HepG2 (cell line): ENCODE data around the gene CCDC136.

ENCODE experiments used
- CBX1 ChIP-seq: IDR thresholded peaks from one replicate; pipeline ENCODE4 v1.6.1; 2016; ENCODE audit warnings: antibody characterized with exemption, low read depth
- KIAA2018 ChIP-seq: sonication (generic); formaldehyde crosslinking; IDR thresholded peaks from 2 replicates; pipeline ENCODE4 v1.5.0; 2020; ENCODE audit warnings: mild to moderate bottlenecking, missing genetic modification reagents, borderline replicate concordance
- KLF9 ChIP-seq: IDR thresholded peaks from 2 replicates; pipeline ENCODE4 v1.6.1; 2016; ENCODE audit warnings: low read depth
- MTA3 ChIP-seq: sonication (generic); formaldehyde crosslinking; IDR thresholded peaks from 2 replicates; pipeline ENCODE4 v1.4.0; 2020; ENCODE audit warnings: missing genetic modification reagents
- MYNN ChIP-seq: sonication (generic); formaldehyde crosslinking; IDR thresholded peaks from 2 replicates; pipeline ENCODE4 v1.4.0; 2020; ENCODE audit warnings: mild to moderate bottlenecking, low read depth, missing genetic modification reagents
- RXRA ChIP-seq: sonication (generic); formaldehyde crosslinking; IDR thresholded peaks from 2 replicates; pipeline ENCODE4 v1.5.1; 2020; ENCODE audit warnings: missing genetic modification reagents
- SUZ12 ChIP-seq: fragments of 150-350 bp; IDR thresholded peaks from 2 replicates; pipeline ENCODE4 v1.6.1; 2014; ENCODE audit warnings: low read depth, low read length
- ZNF10 ChIP-seq: sonication (generic); formaldehyde crosslinking; IDR thresholded peaks from 2 replicates; pipeline ENCODE4 v1.4.0; 2020; ENCODE audit warnings: mild to moderate bottlenecking, low read depth, missing genetic modification reagents, borderline replicate concordance
- ZNF274 ChIP-seq: sonication (generic); formaldehyde crosslinking; IDR thresholded peaks from 2 replicates; pipeline ENCODE4 v1.5.1; 2020; ENCODE audit warnings: mild to moderate bottlenecking, missing genetic modification reagents
- ZNF350 ChIP-seq: sonication (generic); formaldehyde crosslinking; IDR thresholded peaks from 2 replicates; pipeline ENCODE4 v1.4.0; 2020; ENCODE audit warnings: mild to moderate bottlenecking, low read depth, missing genetic modification reagents, borderline replicate concordance
- ZNF674 ChIP-seq: sonication (generic); formaldehyde crosslinking; IDR thresholded peaks from 2 replicates; pipeline ENCODE4 v1.5.0; 2020; ENCODE audit warnings: low read depth, mild to moderate bottlenecking, missing genetic modification reagents
- TF ChIP-seq, protein P1 (sequence below): sonication (generic); formaldehyde crosslinking; IDR thresholded peaks from 2 replicates; pipeline ENCODE4 v1.4.0; 2020; ENCODE audit warnings: mild to moderate bottlenecking, missing genetic modification reagents
- TF ChIP-seq, protein P2 (sequence below): sonication (generic); formaldehyde crosslinking; IDR thresholded peaks from 2 replicates; pipeline ENCODE4 v1.5.0; 2020; ENCODE audit warnings: mild to moderate bottlenecking, missing genetic modification reagents, moderate library complexity

DNA sequence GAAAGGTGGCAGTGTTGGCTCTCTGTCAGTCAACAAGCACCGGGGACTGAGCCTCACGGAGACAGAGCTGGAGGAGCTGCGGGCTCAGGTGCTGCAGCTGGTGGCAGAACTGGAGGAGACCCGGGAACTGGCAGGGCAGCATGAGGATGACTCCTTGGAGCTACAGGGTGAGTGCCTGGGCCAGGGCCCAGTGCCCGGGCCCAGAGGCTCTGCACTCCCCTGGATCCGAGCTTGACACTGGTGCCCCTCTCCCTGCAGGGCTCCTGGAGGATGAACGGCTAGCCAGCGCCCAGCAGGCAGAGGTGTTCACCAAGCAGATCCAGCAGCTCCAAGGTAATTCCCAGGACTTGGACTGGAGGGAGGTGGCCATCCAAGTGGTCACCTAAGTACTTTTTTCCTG lies 2.7 kb downstream of the CCDC136 start:
- TF ChIP-seq MTA3 (CRISPR knock-in tag) (no peak), ZNF674 (CRISPR knock-in tag) (no peak), RXRA (CRISPR knock-in tag) (no peak), ZNF10 (no peak), SUZ12 (no peak), KIAA2018 (CRISPR knock-in tag) (no peak), CBX1 (no peak), MYNN (CRISPR knock-in tag) (no peak), KLF9 (CRISPR knock-in tag) (no peak), ZNF274 (no peak), ZNF350 (CRISPR knock-in tag) (no peak)
- TF ChIP-seq, protein P1, sequence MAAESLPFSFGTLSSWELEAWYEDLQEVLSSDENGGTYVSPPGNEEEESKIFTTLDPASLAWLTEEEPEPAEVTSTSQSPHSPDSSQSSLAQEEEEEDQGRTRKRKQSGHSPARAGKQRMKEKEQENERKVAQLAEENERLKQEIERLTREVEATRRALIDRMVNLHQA (CRISPR knock-in tag): no peak
- TF ChIP-seq, protein P2, sequence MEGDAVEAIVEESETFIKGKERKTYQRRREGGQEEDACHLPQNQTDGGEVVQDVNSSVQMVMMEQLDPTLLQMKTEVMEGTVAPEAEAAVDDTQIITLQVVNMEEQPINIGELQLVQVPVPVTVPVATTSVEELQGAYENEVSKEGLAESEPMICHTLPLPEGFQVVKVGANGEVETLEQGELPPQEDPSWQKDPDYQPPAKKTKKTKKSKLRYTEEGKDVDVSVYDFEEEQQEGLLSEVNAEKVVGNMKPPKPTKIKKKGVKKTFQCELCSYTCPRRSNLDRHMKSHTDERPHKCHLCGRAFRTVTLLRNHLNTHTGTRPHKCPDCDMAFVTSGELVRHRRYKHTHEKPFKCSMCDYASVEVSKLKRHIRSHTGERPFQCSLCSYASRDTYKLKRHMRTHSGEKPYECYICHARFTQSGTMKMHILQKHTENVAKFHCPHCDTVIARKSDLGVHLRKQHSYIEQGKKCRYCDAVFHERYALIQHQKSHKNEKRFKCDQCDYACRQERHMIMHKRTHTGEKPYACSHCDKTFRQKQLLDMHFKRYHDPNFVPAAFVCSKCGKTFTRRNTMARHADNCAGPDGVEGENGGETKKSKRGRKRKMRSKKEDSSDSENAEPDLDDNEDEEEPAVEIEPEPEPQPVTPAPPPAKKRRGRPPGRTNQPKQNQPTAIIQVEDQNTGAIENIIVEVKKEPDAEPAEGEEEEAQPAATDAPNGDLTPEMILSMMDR: no peak
